HCT116 (cell line): Measurements from ENCODE around the gene LAMP1. TPM values are rescaled to one million over a fixed set of nuclear protein-coding genes. Genes with fewer than 3 reads are reported as not detected.

Experiments used
- ATAC-seq: fragments of 200-7000 bp; cut with Tn5 transposase; 2 replicates; pipeline ENCODE4 v1.9.1; 2020; ENCODE audit warnings: mild to moderate bottlenecking, moderate library complexity
- BruUV-seq: library from RNA; stranded (reverse); fragments of 400-500 nt; replicated peaks from 2 replicates; lab custom pipeline; 2021; lab: Mats Ljungman, UMichigan
- CTCF ChIA-PET: fragments of 300-600 bp; sonication (Branson Sonifier 250); formaldehyde crosslinking; loops from one replicate; lab custom pipeline; 2021; ENCODE audit warnings: antibody characterized with exemption; lab: Charles Lee
- POLR2A ChIA-PET: fragments of 300-600, 350-600 bp; sonication (Branson Sonifier 250); formaldehyde crosslinking; loops from one replicate; lab custom pipeline; 2021; ENCODE audit warnings: antibody characterized with exemption; lab: Charles Lee
- RAD21 ChIA-PET, 2 experiments: fragments of 300-600 bp; sonication (Branson Sonifier 250); formaldehyde crosslinking; loops; one replicate each; lab custom pipeline; 2023; ENCODE audit warnings: low total read pairs in 2 of 2; ENCODE audit not compliant: uncharacterized antibody in 2 of 2, unreplicated experiment in 2 of 2, low non-redundant PET in 1 of 2; lab: Charles Lee
- DNase-seq: peaks from one replicate; pipeline ENCODE4 v3.0.0-alpha.2; 2010; ENCODE audit warnings: low read depth, low spot score
- H2AFZ ChIP-seq: fragments of 200-600 bp; shearing (Covaris generic), sonication (generic); 2 replicates; pipeline ENCODE4 v1.6.1; 2017; ENCODE audit warnings: low read depth, mixed run types, mixed read lengths, antibody characterized with exemption, low read length; ENCODE audit not compliant: poor library complexity, severe bottlenecking
- H3K27ac ChIP-seq: 2 replicates; pipeline ENCODE4 v1.5.1; 2012; ENCODE audit warnings: low read depth, low read length
- H3K27me3 ChIP-seq: fragments of 200-600 bp; sonication (generic); 2 replicates; pipeline ENCODE4 v1.6.1; 2016; ENCODE audit warnings: mixed run types, low read length, mixed read lengths; ENCODE audit not compliant: insufficient read depth
- H3K36me3 ChIP-seq, 2 experiments: fragments of 200-500 bp in 1 of 2; fragments of 200-600 bp in 1 of 2; sonication (Bioruptor generic) in 1 of 2; sonication (generic) in 1 of 2; 2 replicates each; pipeline versions ENCODE4 v1.5.1 to v1.6.1; 2014 to 2016; ENCODE audit warnings: low read length in 2 of 2, inconsistent platforms in 1 of 2, mixed read lengths in 1 of 2, mixed run types in 1 of 2; ENCODE audit not compliant: insufficient read depth in 2 of 2, control insufficient read depth in 1 of 2
- H3K4me1 ChIP-seq, 2 experiments: fragments of 200-600 bp in 1 of 2; sonication (generic) in 1 of 2; 2 replicates each; pipeline versions ENCODE4 v1.5.1 to v1.6.1; 2012 to 2017; ENCODE audit warnings: low read length in 2 of 2, inconsistent platforms in 1 of 2, mild to moderate bottlenecking in 1 of 2, mixed read lengths in 1 of 2, mixed run types in 1 of 2, moderate library complexity in 1 of 2; ENCODE audit not compliant: insufficient read depth in 2 of 2, control insufficient read depth in 1 of 2
- H3K4me2 ChIP-seq: fragments of 200-600 bp; sonication (generic); 2 replicates; pipeline ENCODE4 v1.6.1; 2017; ENCODE audit warnings: mixed run types, low read length, mixed read lengths
- H3K4me3 ChIP-seq, 2 experiments: fragments of 200-600 bp in 1 of 2; sonication (generic) in 1 of 2; replicated peaks in 1 of 2; 2 replicates each; pipeline ENCODE4 v1.5.1; 2011 to 2016; ENCODE audit warnings: low read length in 2 of 2, control low read depth in 1 of 2, low read depth in 1 of 2, mild to moderate bottlenecking in 1 of 2, mixed read lengths in 1 of 2, mixed run types in 1 of 2
- H3K79me2 ChIP-seq: fragments of 200-600 bp; sonication (generic); 2 replicates; pipeline ENCODE4 v1.6.1; 2017; ENCODE audit warnings: mild to moderate bottlenecking, mixed run types, low read length, moderate library complexity, mixed read lengths; ENCODE audit not compliant: insufficient read depth
- H3K9ac ChIP-seq: fragments of 200-600 bp; sonication (generic); 2 replicates; pipeline ENCODE4 v1.6.1; 2016; ENCODE audit warnings: low read length, mixed read lengths
- H3K9me2 ChIP-seq: fragments of 200-600 bp; sonication (generic), shearing (Covaris generic); 2 replicates; pipeline ENCODE4 v1.6.1; 2017; ENCODE audit warnings: mixed run types, mild to moderate bottlenecking, moderate library complexity; ENCODE audit not compliant: insufficient read depth
- H3K9me3 ChIP-seq, 2 experiments: fragments of 200-500 bp in 1 of 2; fragments of 200-600 bp in 1 of 2; sonication (Bioruptor generic) in 1 of 2; sonication (generic) in 1 of 2; 2 replicates each; pipeline ENCODE4 v1.6.1; 2014 to 2017; ENCODE audit warnings: low read length in 2 of 2, mixed read lengths in 2 of 2, inconsistent platforms in 1 of 2, low read depth in 1 of 2, mild to moderate bottlenecking in 1 of 2, mixed run types in 1 of 2, moderate library complexity in 1 of 2; ENCODE audit not compliant: control insufficient read depth in 1 of 2, insufficient read depth in 1 of 2
- H4K20me1 ChIP-seq: fragments of 200-600 bp; sonication (generic), shearing (Covaris generic); 2 replicates; pipeline ENCODE4 v1.6.1; 2017; ENCODE audit warnings: mixed run types, mild to moderate bottlenecking, moderate library complexity; ENCODE audit not compliant: insufficient read depth
- CEBPB ChIP-seq: IDR thresholded peaks from 2 replicates; pipeline ENCODE4 v1.6.1; 2012; ENCODE audit warnings: low read depth
- EZH2phosphoT487 ChIP-seq: fragments of 200-600 bp; IDR thresholded peaks from 2 replicates; pipeline ENCODE4 v1.6.1; 2018; ENCODE audit warnings: antibody characterized with exemption, borderline replicate concordance
- REST ChIP-seq: IDR thresholded peaks from 2 replicates; pipeline ENCODE4 v1.6.1; 2012; ENCODE audit warnings: low read depth
- TCF7L2 ChIP-seq: IDR thresholded peaks from 2 replicates; pipeline ENCODE4 v1.7.0; 2011; ENCODE audit warnings: borderline replicate concordance, inconsistent platforms; ENCODE audit not compliant: insufficient read depth, insufficient read length; ENCODE audit errors: extremely low read depth
- intact Hi-C: fragments of 100-400 bp; cut with micrococcal nuclease; formaldehyde crosslinking; loops from 2 replicates; pipeline ENCODE4 v1.10.0; 2022
- total RNA-seq: library from RNA; stranded (reverse); gene quantifications from one replicate; pipeline ENCODE4 v1.2.1, GENCODE V29; 2021; ENCODE audit not compliant: unreplicated experiment

The LAMP1 gene
- total RNA-seq, 1 experiment from 2014 or later, result 158 TPM

GRCh38 chr13:113325779-113326178 is 28.7 kb downstream of the LAMP1 start (continued):
- TF ChIP-seq REST, result no peak
- no peak for TF ChIP-seq EZH2phosphoT487
- TF ChIP-seq TCF7L2, result no peak

GRCh38 chr13:113327391-113327765 is 30.3 kb downstream of the LAMP1 start:
- intact Hi-C loops, result no loop called here
- H4K20me1 ChIP-seq, result no peaks in the 10 kb centered on the region
- no peaks in the 10 kb centered on the region for H3K9me2 ChIP-seq
- no peak overlapping the region for H3K9ac ChIP-seq
- H3K27ac ChIP-seq, result no peak overlapping the region
- peaks cover 11 to 16% of the 10 kb centered on the region in 2 experiments for H3K36me3 ChIP-seq
- ATAC-seq (no peak), DNase-seq (no peak)
- CTCF ChIA-PET, result no interaction called here
- H3K4me3 ChIP-seq, result no peak overlapping the region
- H3K4me1 ChIP-seq, result peaks cover 0 to 8% of the 10 kb centered on the region in 2 experiments; a peak in 1 of 4 replicates
- POLR2A ChIA-PET, result no interaction called here
- no peaks in the 10 kb centered on the region for H3K27me3 ChIP-seq
- H3K4me2 ChIP-seq, result no peak overlapping the region
- TF ChIP-seq CEBPB, result no peak
- no TSS peak for BruUV-seq
- no peaks in the 10 kb centered on the region for H3K79me2 ChIP-seq
- RAD21 ChIA-PET, result no interaction called here
- H3K9me3 ChIP-seq, result no peaks in the 10 kb centered on the region
- no peak overlapping the region for H2AFZ ChIP-seq
